GM23338 (cell line): Measurements from ENCODE around the gene LCN10. TPM values are rescaled to one million over a fixed set of nuclear protein-coding genes. Genes with fewer than 3 reads are reported as not detected.

Experiments
- ATAC-seq: fragments of 200-7000 bp; cut with Tn5 transposase; 3 replicates; pipeline ENCODE4 v1.9.1; 2020
- DNase-seq: peaks from one replicate; pipeline ENCODE4 v3.0.0-alpha.2; 2015; ENCODE audit warnings: low spot score
- H2AFZ ChIP-seq: fragments of 200-600 bp; sonication (generic); 2 replicates; pipeline ENCODE4 v1.8.0; 2016; ENCODE audit warnings: antibody characterized with exemption, mild to moderate bottlenecking, moderate library complexity
- H3F3A ChIP-seq: fragments of 200-600 bp; sonication (generic); replicated peaks from 2 replicates; pipeline ENCODE4 v1.8.0; 2017; ENCODE audit warnings: antibody characterized with exemption, mixed run types, low read depth
- H3K27ac ChIP-seq: fragments of 200-600 bp; sonication (generic); 2 replicates; pipeline ENCODE4 v1.6.1; 2016; ENCODE audit warnings: low read depth
- H3K27me3 ChIP-seq: fragments of 200-600 bp; sonication (generic); 2 replicates; pipeline ENCODE4 v1.8.0; 2016; ENCODE audit warnings: mild to moderate bottlenecking, mixed run types, moderate library complexity; ENCODE audit not compliant: insufficient read depth
- H3K36me3 ChIP-seq: fragments of 200-600 bp; sonication (generic); 2 replicates; pipeline ENCODE4 v1.8.0; 2016; ENCODE audit warnings: mild to moderate bottlenecking; ENCODE audit not compliant: insufficient read depth
- H3K4me1 ChIP-seq: fragments of 200-600 bp; sonication (generic); 2 replicates; pipeline ENCODE4 v1.8.0; 2016; ENCODE audit warnings: mild to moderate bottlenecking, moderate library complexity; ENCODE audit not compliant: insufficient read depth
- H3K4me2 ChIP-seq: fragments of 200-600 bp; sonication (generic); 2 replicates; pipeline ENCODE4 v1.7.1; 2017; ENCODE audit warnings: mixed run types
- H3K4me3 ChIP-seq: fragments of 200-600 bp; sonication (generic); 2 replicates; pipeline ENCODE4 v1.6.1; 2016; ENCODE audit warnings: mixed run types
- H3K79me2 ChIP-seq: fragments of 200-600 bp; sonication (generic); replicated peaks from 2 replicates; pipeline ENCODE4 v1.8.0; 2017; ENCODE audit warnings: mild to moderate bottlenecking; ENCODE audit not compliant: insufficient read depth
- H3K9me2 ChIP-seq: fragments of 200-600 bp; sonication (generic); 2 replicates; pipeline ENCODE4 v1.8.0; 2017; ENCODE audit not compliant: insufficient read depth
- H4K20me1 ChIP-seq: fragments of 200-600 bp; sonication (generic); replicated peaks from 2 replicates; pipeline ENCODE4 v1.8.0; 2017; ENCODE audit warnings: mild to moderate bottlenecking; ENCODE audit not compliant: insufficient read depth
- H3K27ac Mint-ChIP-seq: 2 replicates; pipeline ENCODE4 v1.8.0; 2020; ENCODE audit warnings: inconsistent platforms, mild to moderate bottlenecking, moderate library complexity, mixed read lengths
- H3K27me3 Mint-ChIP-seq: 3 replicates; pipeline ENCODE4 v1.8.0; 2022; ENCODE audit warnings: low read depth, mild to moderate bottlenecking, moderate library complexity, mixed read lengths, inconsistent platforms; ENCODE audit not compliant: insufficient read depth, poor library complexity
- H3K36me3 Mint-ChIP-seq: 3 replicates; pipeline ENCODE4 v1.8.0; 2021; ENCODE audit warnings: low read depth, mild to moderate bottlenecking, inconsistent platforms, moderate library complexity, mixed read lengths
- H3K4me1 Mint-ChIP-seq: 3 replicates; pipeline ENCODE4 v1.8.0; 2020; ENCODE audit warnings: mild to moderate bottlenecking, inconsistent platforms, mixed read lengths
- H3K4me3 Mint-ChIP-seq: 3 replicates; pipeline ENCODE4 v1.8.0; 2021; ENCODE audit warnings: moderate library complexity, mild to moderate bottlenecking, inconsistent platforms, mixed read lengths
- H3K9me3 Mint-ChIP-seq: 3 replicates; pipeline ENCODE4 v1.8.0; 2020; ENCODE audit warnings: moderate library complexity, mild to moderate bottlenecking, inconsistent platforms, mixed read lengths
- CREB1 ChIP-seq: fragments of 250-450 bp; sonication (Bioruptor Pico); IDR thresholded peaks from 2 replicates; pipeline ENCODE4 v1.5.0; 2020; ENCODE audit warnings: low read depth, mild to moderate bottlenecking, moderate library complexity
- CTCF ChIP-seq, 2 experiments: fragments of 200-600 bp in 1 of 2; sonication (generic) in 1 of 2; conservative IDR thresholded peaks; 2 replicates each; pipeline versions ENCODE4 v1.5.1 to v1.6.1; 2016 to 2017; ENCODE audit warnings: antibody characterized with exemption in 2 of 2, low read depth in 2 of 2, mild to moderate bottlenecking in 2 of 2, moderate library complexity in 1 of 2
- EZH2 ChIP-seq: fragments of 200-600 bp; sonication (generic); IDR thresholded peaks from one replicate; pipeline ENCODE4 v1.8.0; 2017; ENCODE audit warnings: antibody characterized with exemption, mild to moderate bottlenecking, low read depth; ENCODE audit not compliant: unreplicated experiment
- EZH2phosphoT487 ChIP-seq: fragments of 200-600 bp; sonication (generic); IDR thresholded peaks from one replicate; pipeline ENCODE4 v1.8.1; 2018; ENCODE audit warnings: antibody characterized with exemption; ENCODE audit not compliant: unreplicated experiment
- JUNB ChIP-seq: IDR thresholded peaks from one replicate; pipeline ENCODE4 v1.6.1; 2016; ENCODE audit warnings: antibody characterized with exemption; ENCODE audit not compliant: unreplicated experiment
- NANOG ChIP-seq: IDR thresholded peaks from 2 replicates; pipeline ENCODE4 v1.6.1; 2016; ENCODE audit warnings: antibody characterized with exemption, borderline replicate concordance
- POLR2AphosphoS5 ChIP-seq: IDR thresholded peaks from 2 replicates; pipeline ENCODE4 v1.6.1; 2016; ENCODE audit warnings: antibody characterized with exemption, low read depth
- REST ChIP-seq: IDR thresholded peaks from one replicate; pipeline ENCODE4 v1.6.1; 2018; ENCODE audit warnings: antibody characterized with exemption; ENCODE audit not compliant: unreplicated experiment
- STAT1 ChIP-seq: IDR thresholded peaks from one replicate; pipeline ENCODE4 v1.6.1; 2016; ENCODE audit warnings: antibody characterized with exemption; ENCODE audit not compliant: unreplicated experiment
- ZNF114 ChIP-seq: fragments of 250-450 bp; sonication (Bioruptor Pico); IDR thresholded peaks from 2 replicates; pipeline ENCODE4 v1.5.0; 2020; ENCODE audit warnings: mild to moderate bottlenecking, moderate library complexity
- ZNF331 ChIP-seq: fragments of 250-450 bp; sonication (Bioruptor Pico); IDR thresholded peaks from 2 replicates; pipeline ENCODE4 v1.5.0; 2020; ENCODE audit warnings: low read depth, mild to moderate bottlenecking, moderate library complexity
- ZNF462 ChIP-seq: fragments of 250-450 bp; sonication (Bioruptor Pico); IDR thresholded peaks from 2 replicates; pipeline ENCODE4 v1.5.0; 2020; ENCODE audit warnings: mild to moderate bottlenecking, moderate library complexity
- polyA plus RNA-seq: library from polyadenylated mRNA; unstranded; fragments of >200 nt; fragmentation: Nextera tagmentation; extraction: Ambion mirVana; gene quantifications from 2 replicates; pipeline ENCODE4 v1.2.1, GENCODE V29; 2016
- total RNA-seq: library from RNA; depleted of rRNA; stranded (reverse); fragments of >200 nt; shearing (Covaris generic); gene quantifications from 2 replicates; pipeline ENCODE4 v1.2.3, GENCODE V29; 2014
- TF ChIP-seq, protein P1 (sequence below): IDR thresholded peaks from 2 replicates; pipeline ENCODE4 v1.6.1; 2016; ENCODE audit warnings: antibody characterized with exemption

Gene LCN10
- total and polyA plus RNA-seq, 2 experiments from 2014 or later: 0.45 to 0.74 TPM

GRCh38 chr9:136714096-136714892 lies 28.4 kb downstream of the LCN10 start:
- Histone ChIP-seq H2AFZ (no peak overlapping the region), H4K20me1 (peaks cover 11% of the 10 kb centered on the region), H3K27me3 (peaks cover 13% of the 10 kb centered on the region), H3K4me1 (peaks cover 4% of the 10 kb centered on the region; the same call in 1 of the 2 replicates), H3K79me2 (peaks cover 10% of the 10 kb centered on the region; the same call in 1 of the 2 replicates), H3F3A (0 out of 2 replicates have a peak, but pooled peaks cover 7% of the 10 kb centered on the region), H3K27ac (no peak overlapping the region), H3K36me3 (no peaks in the 10 kb centered on the region), H3K9me2 (no peaks in the 10 kb centered on the region), H3K4me3 (no peak overlapping the region), H3K4me2 (no peak overlapping the region; the same call in 1 of the 2 replicates)
- Mint-ChIP-seq H3K9me3 (no peaks in the 10 kb centered on the region), H3K27ac (no peak overlapping the region), H3K36me3 (peaks cover 3% of the 10 kb centered on the region; the same call in 1 of the 3 replicates), H3K4me1 (peaks cover 5% of the 10 kb centered on the region), H3K4me3 (no peak overlapping the region), H3K27me3 (peaks cover 24% of the 10 kb centered on the region)
- TF ChIP-seq CREB1 (no peak), POLR2AphosphoS5 (no peak), EZH2 (no peak), CTCF (conservative IDR thresholded peaks at IDR 0.05; ENCODE audit: low read depth in 2 of 2) (no peak), STAT1 (no peak), ZNF114 (no peak), JUNB (no peak), ZNF331 (CRISPR knock-in tag) (no peak), EZH2phosphoT487 (no peak), ZNF462 (CRISPR knock-in tag) (no peak), REST (no peak), NANOG (no peak)
- TF ChIP-seq, protein P1, sequence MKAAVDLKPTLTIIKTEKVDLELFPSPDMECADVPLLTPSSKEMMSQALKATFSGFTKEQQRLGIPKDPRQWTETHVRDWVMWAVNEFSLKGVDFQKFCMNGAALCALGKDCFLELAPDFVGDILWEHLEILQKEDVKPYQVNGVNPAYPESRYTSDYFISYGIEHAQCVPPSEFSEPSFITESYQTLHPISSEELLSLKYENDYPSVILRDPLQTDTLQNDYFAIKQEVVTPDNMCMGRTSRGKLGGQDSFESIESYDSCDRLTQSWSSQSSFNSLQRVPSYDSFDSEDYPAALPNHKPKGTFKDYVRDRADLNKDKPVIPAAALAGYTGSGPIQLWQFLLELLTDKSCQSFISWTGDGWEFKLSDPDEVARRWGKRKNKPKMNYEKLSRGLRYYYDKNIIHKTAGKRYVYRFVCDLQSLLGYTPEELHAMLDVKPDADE: no peak
- DNase-seq (no peak), ATAC-seq (no peak)
